AG20443 (cell line): Measurements from ENCODE around the gene CMTM4.
"Not testable (repeated sequence)": the region's sequence is repeated elsewhere in the genome, so short reads cannot be mapped to it uniquely, and the experiment has no call there.

Experiments
- DNase-seq: peaks from one replicate; pipeline ENCODE4 v3.0.0; 2012; ENCODE audit warnings: low spot score, mixed read lengths

The CMTM4 gene

DNA sequence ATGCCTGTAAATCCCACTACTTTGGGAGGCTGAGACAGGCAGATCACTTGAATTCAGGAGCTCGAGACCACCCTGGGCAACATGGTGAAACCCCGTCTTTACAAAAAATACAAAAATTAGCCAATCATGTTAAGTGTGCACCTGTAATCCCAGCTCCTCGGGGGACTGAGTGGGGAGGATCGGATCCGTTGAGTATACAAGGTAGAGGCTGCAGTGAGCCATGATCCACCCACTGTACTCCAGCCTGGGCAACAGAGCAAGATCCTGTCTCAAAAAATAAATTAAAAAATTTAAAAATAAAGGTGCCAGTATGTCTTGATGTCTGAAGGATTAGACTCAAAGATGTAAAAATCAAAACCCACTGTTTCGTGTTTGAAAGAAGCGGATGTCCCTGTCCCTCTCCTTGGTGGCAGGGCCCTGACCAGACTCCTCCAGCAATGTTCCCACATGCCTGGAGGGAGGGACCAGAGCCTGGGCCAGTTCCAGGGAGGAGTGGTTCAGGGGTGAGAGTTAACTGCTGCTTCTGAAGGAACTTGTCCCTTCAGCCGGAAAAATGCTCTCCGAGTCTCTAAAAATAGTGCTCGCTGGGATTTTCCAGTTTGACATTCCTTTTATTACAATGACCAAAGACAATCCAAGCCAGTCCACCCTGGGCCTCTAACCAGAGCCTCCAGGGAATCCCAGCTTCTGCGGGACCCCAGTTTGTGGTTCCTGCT is 9.4 kb upstream of the CMTM4 start:
- peak; percentile 76 for DNase-seq

DNA sequence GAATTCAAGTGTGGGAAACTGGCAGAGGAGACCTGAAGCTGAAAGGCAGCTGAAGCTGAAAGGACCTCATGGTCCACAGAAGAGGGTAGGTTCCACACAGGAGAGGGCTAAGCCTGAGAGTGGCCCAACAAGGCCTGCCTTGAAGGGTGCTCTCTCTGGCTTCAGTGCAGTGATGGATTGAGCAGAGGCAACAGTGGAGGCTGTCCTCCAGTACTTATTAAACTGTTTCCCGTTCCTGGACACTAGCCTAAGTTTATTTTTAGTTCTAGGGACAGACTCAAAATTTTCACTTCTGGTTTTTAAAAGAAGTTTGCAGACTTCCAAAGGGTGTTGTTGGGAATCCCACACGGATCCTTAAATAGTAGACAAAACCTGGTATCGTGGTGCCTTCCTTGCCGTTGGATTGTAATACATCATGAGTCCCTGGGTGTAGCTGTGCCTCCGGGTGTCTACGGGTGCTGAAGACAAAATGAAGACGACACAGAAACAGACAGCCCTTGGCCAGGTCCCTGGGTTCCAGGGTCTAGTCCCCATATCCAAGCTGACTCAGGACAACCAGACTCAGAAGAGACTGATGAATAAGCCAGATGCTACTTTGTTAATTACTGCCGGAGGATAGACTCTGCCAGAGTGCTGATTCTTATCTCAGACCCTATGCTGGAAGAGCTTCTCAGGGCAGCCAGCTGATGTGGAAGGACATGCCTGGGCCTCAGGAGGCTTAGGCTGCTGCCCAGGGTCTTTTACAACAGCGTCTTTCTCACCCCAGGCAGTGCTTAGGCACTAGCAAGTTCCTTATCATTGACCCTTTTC is 7.1 kb upstream of the CMTM4 start:
- DNase-seq = no peak

DNA sequence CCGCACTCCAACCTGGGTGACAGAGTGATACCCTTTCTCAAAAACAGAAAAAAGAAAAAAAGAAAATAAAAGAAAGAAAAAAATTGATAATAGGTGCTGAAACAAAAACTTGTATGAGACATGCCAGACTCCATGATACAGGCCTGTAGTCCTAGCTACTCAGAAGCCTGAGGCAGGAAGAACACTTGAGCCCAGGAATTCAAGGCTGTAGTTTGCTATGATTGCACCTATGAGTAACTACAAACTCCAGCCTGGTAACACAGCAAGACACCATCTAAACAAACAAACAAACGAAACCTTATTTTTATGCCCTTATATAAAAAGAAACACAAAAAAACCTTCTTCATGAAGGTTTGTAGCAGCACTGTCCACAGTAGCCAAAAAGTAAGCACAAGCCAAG is 5.0 kb upstream of the CMTM4 start:
- DNase-seq = no peak

DNA sequence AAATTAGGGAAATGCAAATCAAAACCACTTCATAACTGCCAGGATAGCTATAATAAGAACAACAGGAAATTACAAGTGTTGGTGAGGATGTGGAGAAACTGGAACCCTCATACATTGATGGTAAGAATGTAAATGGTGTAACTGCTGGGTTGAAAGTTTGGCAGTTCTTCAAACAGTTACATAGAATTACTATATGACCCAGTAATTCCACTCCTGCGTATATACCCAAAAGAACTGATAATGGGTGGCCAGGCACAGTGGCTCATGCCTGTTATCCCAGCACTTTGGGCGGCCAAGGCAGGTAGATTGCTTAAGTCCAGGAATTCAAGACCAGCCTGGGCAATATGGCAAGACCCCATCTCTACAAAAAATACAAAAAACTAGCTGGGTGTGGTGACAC is 4.5 kb upstream of the CMTM4 start:
- no peak for DNase-seq

DNA sequence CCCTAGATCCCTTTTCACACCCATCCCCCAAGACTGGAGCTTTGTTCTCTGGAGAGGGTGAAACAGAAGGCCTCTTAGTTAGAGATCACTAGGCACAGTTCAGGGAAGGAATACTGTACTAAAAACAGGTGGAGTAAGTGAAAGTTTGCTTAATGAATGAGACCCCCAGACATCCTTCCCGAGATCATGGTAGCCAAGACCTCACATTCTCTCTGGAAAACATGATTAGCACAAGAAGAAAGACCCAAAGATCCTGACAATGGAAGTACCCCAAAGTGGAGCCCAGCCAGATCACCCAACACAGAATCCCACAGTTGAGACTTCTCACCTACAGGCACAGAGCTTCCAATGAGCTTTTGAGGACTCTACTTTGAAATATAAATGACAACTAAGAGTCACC is 3.4 kb upstream of the CMTM4 start:
- DNase-seq = no peak

DNA sequence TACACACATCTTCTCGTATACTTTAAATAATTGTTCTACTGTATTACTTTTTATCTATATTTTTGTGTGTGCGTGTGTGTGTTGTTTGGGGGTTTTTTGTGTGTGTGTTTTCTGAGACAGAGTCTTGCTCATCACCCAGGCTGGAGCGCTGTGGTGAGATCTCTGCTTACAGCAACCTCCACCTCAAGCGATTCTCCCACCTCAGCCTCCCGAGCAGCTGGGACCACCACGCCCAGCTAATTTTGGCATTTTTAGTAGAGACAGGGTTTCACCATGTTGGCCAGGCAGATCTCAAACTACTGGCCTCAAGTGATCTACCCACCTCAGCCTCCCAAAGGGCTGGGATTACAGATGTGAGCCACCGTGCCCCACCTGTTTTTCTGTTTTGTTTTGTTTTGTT is 1.5 kb upstream of the CMTM4 start:
- DNase-seq = no peak

DNA sequence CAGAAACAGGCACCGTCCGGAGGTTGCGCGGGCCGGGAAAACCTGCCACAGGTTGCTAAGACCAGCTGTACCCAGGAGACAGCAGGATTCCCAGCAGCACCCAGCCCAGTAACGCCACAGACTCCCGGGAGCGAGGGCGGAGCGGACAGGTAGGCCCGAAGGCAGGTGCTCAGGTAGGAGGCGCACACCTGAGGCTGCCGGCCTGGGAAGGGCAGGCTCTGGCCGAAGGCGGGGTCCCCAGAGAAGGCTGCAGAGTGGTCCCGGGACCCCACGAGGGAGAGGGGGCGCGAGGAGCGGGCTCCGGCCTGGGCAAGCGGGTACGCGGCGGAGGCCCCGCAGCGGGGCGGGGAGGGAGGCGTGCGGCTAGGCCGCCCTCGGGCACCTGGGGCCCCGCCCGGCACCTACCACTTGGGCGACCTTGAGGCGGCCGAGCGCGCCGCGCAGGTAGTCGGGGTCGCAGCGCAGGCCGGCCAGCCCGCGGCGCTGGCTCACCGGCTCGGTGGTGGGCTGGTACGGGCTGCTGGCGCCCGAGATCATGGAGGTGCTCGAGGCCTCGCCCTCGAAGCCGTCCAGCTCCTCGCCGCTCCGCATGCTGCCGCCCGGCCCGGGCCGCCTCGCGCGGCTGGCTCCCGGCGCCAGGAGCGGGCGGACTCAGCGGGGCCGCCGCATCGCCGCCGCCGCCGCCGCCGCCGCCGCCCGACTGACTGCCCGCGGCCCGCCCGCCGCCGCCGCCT is 441 bp downstream of the CMTM4 start:
- no peak for DNase-seq

DNA sequence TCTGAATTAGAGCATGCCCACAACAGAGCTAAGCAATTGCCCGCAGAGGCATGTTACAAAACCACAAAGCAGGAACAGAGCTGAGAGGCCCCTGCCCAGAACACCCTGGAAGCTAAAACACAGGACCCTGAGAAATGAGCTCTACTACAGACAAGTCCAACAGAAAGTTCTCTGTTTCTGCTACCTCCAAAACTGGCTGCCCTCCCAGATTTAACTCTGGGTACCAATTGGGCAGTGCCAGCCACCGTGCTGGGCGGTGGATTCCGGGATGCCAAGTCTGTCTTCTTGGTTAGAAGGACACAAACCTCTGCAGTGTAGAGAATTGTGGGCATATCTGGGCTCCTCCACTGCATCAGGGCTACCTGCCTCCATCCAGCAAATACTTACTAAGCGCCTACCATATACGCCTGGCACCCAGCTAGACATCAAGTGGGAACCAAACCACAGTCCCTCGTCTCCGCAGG is 1.0 kb downstream of the CMTM4 start:
- DNase-seq = no peak

DNA sequence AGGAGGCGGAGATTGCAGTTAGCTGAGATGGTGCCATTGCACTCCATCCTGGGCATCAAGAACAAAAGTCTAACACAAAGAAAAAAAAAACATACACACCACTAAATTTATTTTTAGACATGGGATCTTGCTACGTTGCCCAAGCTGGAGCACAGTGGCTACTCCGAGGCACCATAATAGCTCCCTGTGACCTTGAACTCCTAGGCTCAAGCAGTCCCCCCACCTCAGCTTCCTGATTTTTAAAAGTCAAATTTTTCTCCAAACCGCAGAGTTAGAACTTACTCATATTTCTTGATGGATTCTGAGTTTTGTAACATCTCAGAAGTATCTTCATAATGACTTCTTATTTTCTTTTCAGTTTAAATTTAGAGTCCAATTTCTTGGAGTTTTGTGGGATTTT is 3.4 kb downstream of the CMTM4 start:
- no peak for DNase-seq

DNA sequence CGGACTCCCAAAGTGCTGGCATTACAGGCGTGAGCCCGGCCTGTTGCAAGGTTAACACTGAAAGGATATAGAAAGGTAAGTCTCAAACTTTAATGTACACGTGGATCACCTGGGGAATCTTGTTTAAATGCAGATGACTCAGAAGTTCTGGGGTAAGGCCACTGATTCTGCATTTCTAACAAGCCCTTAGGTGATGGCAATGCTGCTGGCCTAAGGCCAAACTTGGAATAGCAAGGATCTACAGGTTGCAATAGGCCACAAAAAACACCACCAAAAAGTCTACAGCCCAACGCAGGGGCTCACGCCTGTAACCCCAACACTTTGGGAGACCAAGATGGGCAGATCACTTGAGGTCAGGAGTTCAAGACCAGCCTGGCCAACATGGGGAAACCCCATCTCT is 4.2 kb downstream of the CMTM4 start:
- DNase-seq = no peak

DNA sequence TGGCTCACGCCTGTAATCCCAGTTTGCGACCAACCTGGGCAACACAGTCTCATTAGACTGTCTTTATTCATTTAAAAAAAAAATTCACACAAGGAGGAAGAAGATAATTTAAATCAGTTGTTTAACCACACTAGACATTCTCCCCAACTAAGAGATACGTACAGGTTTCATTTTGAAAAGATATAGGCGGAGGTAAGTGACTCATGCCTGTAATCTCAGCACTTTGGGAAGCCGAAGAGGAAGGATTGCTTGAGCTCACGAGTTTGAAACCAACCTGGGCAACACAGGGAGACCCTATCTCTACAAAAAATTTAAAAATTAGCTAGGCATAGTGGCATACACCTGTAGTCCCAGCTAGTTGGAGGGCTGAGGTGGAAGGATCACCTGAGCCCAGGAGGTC is 5.3 kb downstream of the CMTM4 start:
- no peak for DNase-seq

DNA sequence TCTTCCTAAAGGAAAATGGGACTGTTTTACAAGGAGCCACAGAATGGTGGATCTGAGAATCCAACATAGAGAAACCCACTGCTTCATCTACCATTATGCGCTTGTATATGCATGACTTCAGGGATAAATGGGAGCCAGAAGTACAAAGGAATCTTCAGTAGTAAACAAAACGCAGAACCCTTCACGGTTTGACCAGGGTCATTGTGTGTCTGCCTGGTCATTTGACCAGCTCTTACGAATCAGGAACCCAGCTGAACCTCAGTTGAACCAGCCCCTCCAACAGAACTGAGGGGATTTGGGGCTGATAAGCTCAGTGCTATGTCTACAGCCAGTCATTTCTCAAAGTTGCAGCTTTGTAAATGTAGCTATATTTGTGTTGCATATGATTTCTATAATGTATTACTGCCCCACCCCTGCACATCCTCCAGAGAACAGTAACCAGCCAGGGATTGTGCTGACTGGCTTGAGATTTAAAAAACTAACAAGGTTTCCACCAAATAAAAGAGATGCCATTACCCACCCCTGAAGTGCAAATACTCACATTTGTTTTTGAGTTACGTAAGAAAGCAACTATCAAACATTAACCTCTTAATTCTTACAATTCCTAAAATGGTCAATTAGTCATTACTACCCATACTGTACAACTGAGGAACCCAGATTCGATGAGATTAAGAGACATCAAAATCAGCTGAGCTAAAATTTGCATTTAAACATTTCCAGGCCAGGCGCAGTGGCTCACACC is 6.3 kb downstream of the CMTM4 start:
- no peak for DNase-seq

DNA sequence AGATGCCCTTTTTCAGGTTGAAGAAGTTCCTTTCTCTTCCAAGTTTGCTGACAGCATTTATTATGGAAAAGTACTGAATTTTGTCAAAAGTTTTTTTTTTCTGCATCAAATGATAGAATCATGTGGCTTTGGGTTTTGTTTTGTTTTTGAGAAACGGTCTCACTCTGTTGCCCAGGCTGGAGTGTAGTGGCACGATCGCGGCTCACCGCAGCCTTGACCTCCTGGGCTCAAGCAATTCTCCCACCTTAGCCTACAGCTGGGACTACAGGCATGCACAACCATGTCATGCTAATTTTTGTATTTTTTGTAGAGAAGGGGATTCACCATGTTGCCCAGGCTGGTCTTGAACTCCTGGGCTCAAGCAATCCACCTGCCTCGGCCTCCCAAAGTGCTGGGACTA is 7.3 kb downstream of the CMTM4 start:
- DNase-seq = no peak

DNA sequence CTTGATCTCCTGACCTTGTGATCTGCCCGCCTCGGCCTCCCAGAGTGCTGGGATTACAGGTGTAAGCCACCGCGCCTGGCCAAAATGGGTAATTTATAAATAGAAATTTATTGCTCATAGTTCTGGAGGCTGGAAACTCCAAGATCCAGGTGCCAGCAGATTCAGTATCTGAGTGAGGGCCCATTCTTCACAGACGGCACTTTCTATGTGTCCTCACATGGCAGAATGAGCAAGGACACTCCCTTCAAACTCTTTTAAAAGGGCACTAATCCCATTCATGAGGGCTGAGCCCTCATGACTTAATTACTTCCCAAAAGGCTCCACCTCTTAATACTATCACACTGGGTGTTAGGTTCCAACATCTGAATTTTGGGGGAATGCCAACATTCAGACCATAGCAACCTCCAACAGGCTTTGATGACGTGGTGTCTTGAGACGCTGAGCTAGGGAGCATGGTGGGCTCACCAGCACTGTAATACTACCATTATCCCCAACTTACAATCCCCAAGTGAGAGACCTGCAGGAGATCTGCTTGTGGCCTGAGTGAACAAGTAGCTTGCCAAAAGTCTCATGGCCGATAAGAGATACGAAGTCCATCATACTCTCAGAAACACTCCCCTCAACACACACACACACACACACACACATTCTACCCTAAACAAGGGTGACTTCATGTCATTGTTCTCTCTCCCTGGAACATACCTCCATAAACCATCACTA is 8.5 kb downstream of the CMTM4 start:
- DNase-seq = no peak

DNA sequence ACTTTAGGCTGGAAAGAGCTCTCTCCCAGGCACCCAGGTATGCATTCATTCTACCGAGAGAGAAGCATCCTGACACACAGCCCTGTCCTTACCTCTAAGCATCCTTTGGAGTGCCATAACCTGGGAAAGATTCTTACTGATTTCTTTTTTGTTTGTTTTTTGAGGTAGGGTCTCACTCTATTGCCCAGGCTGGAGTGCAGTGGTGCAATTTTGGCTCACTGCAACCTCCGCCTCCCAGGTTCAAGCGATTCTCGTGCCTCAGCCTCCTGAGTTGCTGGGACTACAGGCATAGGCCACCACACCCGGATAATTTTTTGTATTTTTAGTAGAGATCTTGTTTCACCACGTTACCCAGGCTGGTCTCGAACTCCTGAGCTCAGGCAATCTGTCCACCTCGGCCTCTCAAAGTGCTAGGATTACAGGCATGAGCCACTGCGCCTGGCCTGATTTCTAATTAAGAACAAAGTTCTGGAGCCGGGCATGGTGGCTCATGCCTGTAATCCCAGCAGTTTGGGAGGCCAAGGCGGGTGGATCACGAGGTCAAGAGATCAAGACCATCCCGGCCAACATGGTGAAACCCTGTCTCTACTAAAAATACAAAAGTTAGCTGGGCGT is 10.9 kb downstream of the CMTM4 start:
- not testable (repeated sequence) for DNase-seq

DNA sequence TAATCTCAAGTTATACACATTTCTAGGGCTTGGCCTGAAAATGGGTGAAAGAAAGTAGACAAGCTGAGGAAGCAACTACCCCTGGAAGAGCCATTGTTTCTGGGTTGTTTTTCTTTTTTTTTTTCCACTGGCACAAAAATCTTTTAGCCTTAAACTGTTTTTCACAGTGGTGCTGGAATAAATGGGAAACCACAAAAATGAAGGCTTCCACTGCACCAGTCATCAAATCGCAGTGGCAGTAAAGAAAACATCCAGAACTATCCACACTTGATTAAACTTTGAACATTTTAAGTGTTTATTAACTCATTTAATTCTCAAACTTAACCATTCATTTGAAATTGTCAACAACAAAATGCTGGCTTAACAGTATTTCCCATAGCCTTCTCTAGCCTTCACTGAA is 14.3 kb downstream of the CMTM4 start:
- DNase-seq = peak; percentile 53

DNA sequence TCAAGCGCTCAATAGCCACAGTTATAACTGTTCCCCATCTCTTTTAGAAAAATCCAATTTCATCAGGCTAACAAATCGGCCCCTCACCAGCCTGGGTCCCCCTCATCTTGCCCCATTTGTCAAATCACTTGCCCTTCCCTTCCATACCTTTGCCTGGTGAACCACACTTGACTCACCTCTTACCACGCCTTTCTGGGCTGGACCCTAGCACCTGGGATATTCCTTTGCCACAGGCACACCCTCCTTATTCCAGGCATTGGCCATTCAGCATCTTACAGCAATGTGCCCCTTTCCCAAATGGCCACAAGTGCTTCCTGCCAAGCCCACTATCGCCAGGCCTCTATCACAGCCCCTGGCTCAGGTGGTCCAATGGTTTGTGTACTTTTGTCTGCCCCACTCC is 14.9 kb downstream of the CMTM4 start:
- no peak for DNase-seq

DNA sequence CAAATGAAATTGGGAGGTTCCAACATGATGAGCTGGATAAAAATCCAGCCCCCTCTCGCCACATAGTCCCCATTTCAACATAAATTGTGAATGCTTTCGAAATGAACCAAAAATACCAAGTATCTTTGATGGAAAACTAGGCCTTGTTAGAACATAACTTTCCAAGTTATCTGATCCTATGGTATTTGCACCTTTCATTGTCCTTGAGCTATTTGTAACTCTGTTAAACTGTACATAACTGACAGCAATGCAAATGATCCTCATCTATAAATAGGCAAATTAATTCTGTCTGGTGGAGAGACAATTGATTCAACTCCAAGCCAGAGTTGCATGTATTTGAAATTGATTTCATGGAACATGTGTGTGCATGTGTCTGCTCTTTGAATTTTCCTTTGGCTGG is 18.2 kb downstream of the CMTM4 start:
- peak; percentile 36 for DNase-seq

DNA sequence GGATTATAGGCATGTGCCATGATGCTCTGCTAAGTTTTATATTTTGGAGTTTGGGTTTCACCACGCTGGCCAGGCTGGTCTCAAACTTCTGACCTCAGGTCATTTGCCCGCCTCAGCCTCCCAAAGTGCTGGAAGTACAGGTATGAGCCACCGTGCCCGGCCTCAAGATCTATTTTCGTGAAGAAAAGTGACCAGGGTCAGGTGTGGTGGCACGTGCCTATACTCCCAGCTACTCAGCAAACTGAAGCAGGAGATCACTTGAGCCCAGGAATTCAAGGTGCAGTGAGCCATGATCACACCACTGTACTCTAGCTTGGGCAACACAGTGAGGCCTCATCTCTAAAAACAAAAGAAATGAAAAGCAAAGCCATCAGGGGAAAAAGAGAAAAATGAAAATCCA is 18.7 kb downstream of the CMTM4 start:
- no peak for DNase-seq

DNA sequence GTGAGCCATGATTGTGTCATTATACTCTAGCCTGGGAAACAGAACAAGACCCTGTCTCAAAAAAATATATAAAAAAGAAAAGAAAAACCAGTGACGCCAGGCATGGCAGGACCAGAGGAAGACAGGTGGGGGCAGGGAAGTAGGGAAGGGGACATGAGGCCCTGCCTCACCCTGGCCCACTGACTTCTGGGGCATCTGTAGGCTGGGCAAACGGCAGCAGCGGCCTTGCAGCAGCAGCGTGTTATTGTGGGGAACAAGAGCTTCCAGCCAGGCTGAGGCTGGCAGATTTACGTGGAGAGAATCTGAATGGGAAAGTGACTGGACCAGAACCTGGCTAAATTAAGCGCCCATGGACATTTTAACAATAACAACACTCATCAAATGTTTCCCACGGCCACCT is 19.4 kb downstream of the CMTM4 start:
- DNase-seq = no peak

DNA sequence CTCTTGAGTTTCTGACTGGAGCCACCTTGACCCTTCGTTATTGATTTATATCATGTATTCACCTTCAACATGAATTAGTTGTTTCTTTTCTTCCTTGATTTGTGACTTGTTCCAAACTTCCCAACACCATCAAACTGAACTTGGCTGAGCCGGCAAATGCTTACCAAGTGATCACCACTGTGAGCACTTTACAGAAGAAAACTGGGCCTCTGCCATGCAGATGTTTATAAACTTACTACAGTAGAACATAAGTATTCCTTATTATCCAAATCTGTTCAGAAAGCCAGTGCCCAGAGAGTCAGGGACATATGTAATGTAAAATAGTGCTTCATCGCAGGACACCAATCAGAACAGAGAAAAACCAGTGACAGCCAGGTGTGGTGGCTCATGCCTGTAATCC is 19.9 kb downstream of the CMTM4 start:
- DNase-seq = no peak
